Panc1 (cell line): Measurements from ENCODE around the gene SULF2. TPM values are rescaled to one million over a fixed set of nuclear protein-coding genes. Genes with fewer than 3 reads are reported as not detected.

Source experiments
- ATAC-seq: fragments of 200-7000 bp; cut with Tn5 transposase; 2 replicates; pipeline ENCODE4 v1.9.1; 2020; ENCODE audit warnings: mild to moderate bottlenecking, moderate library complexity
- BruUV-seq: library from RNA; stranded (reverse); fragments of 400-500 nt; replicated peaks from 2 replicates; lab custom pipeline; 2021; lab: Mats Ljungman, UMichigan
- CTCF ChIA-PET: fragments of 300-600 bp; sonication (Branson Sonifier 250); formaldehyde crosslinking; loops from one replicate; lab custom pipeline; 2022; ENCODE audit warnings: antibody characterized with exemption; lab: Charles Lee
- POLR2A ChIA-PET: fragments of 300-600 bp; sonication (Branson Sonifier 250); formaldehyde crosslinking; loops from one replicate; lab custom pipeline; 2022; ENCODE audit warnings: antibody characterized with exemption; lab: Charles Lee
- DNase-seq: peaks from one replicate; pipeline ENCODE4 v3.0.0-alpha.2; 2010; ENCODE audit warnings: low read depth, low spot score
- H3K27ac ChIP-seq: 2 replicates; pipeline ENCODE4 v1.5.1; 2011; ENCODE audit warnings: mild to moderate bottlenecking, low read length, inconsistent platforms
- H3K27me3 ChIP-seq: fragments of 200-500 bp; sonication (Bioruptor generic); 2 replicates; pipeline ENCODE4 v1.6.0; 2014; ENCODE audit warnings: low read length, inconsistent platforms; ENCODE audit not compliant: control insufficient read depth, insufficient read depth
- H3K36me3 ChIP-seq: fragments of 200-500 bp; sonication (Bioruptor generic); 2 replicates; pipeline ENCODE4 v1.5.1; 2014; ENCODE audit warnings: inconsistent platforms, mild to moderate bottlenecking, low read length, moderate library complexity; ENCODE audit not compliant: control insufficient read depth, insufficient read depth
- H3K4me1 ChIP-seq: 2 replicates; pipeline ENCODE4 v1.5.1; 2011; ENCODE audit warnings: inconsistent platforms, mild to moderate bottlenecking, low read length, moderate library complexity; ENCODE audit not compliant: control insufficient read depth, insufficient read depth
- H3K4me3 ChIP-seq, 2 experiments: 2 replicates each; pipeline ENCODE4 v1.5.1; 2011 to 2012; ENCODE audit warnings: low read depth in 2 of 2, low read length in 2 of 2, mild to moderate bottlenecking in 2 of 2, inconsistent platforms in 1 of 2, moderate library complexity in 1 of 2
- H3K9me3 ChIP-seq: fragments of 200-500 bp; sonication (Bioruptor generic); 2 replicates; pipeline ENCODE4 v1.5.1; 2014; ENCODE audit warnings: low read depth, mild to moderate bottlenecking, inconsistent platforms, low read length, moderate library complexity; ENCODE audit not compliant: control insufficient read depth, insufficient read depth
- POLR2AphosphoS5 ChIP-seq: IDR thresholded peaks from 2 replicates; pipeline ENCODE4 v1.6.1; 2012; ENCODE audit warnings: mild to moderate bottlenecking, low read depth, low read length, moderate library complexity
- REST ChIP-seq, 2 experiments: IDR thresholded peaks; 2 replicates each; pipeline ENCODE4 v1.6.1; 2011 to 2012; ENCODE audit warnings: low read depth in 2 of 2, control low read depth in 1 of 2, low read length in 1 of 2, mild to moderate bottlenecking in 1 of 2, moderate library complexity in 1 of 2; ENCODE audit not compliant: insufficient read depth in 1 of 2
- SIN3A ChIP-seq: IDR thresholded peaks from 2 replicates; pipeline ENCODE4 v1.6.1; 2012; ENCODE audit warnings: low read depth, mild to moderate bottlenecking, low read length, moderate library complexity, borderline replicate concordance; ENCODE audit not compliant: insufficient read depth
- TCF7L2 ChIP-seq: IDR thresholded peaks from 2 replicates; pipeline ENCODE4 v1.6.1; 2011; ENCODE audit warnings: mild to moderate bottlenecking, low read depth, low read length, inconsistent platforms
- in situ Hi-C: cut with HindIII; loops from 2 replicates; pipeline ENCODE4 v1.10.0; 2016; ENCODE audit warnings: low sequenced_read_pairs, low pct_unique_long_range_greater_than_20kb
- intact Hi-C: fragments of 100-400 bp; cut with micrococcal nuclease; formaldehyde crosslinking; loops from one replicate; pipeline ENCODE4 v1.10.0; 2022; ENCODE audit not compliant: unreplicated experiment
- total RNA-seq: library from RNA; stranded (reverse); gene quantifications from one replicate; pipeline ENCODE4 v1.2.1, GENCODE V29; 2021; ENCODE audit not compliant: unreplicated experiment
- TF ChIP-seq, protein P1 (sequence below): fragments of 450-650 bp; IDR thresholded peaks from 2 replicates; pipeline ENCODE4 v1.5.1; 2017; ENCODE audit warnings: mild to moderate bottlenecking

Gene SULF2
- total RNA-seq, 1 experiment from 2014 or later = 1.4 TPM

- ChIA-PET POLR2A (no interaction called here), CTCF (no interaction called here)
- Histone ChIP-seq H3K27me3 (no peaks in the 10 kb centered on the region), H3K4me1 (peaks cover 3% of the 10 kb centered on the region; the same call in 1 of the 2 replicates), H3K27ac (no peak overlapping the region), H3K36me3 (no peaks in the 10 kb centered on the region), H3K4me3 (no peak overlapping the region), H3K9me3 (no peaks in the 10 kb centered on the region)
- ATAC-seq (no peak), DNase-seq (no peak)
- TF ChIP-seq POLR2AphosphoS5 (no peak), REST (IDR thresholded peaks at IDR 0.05; ENCODE audit: insufficient read depth in 1 of 2, low read depth in 2 of 2, low read length in 1 of 2) (no peak), TCF7L2 (no peak), SIN3A (no peak)
- TF ChIP-seq, protein P1, sequence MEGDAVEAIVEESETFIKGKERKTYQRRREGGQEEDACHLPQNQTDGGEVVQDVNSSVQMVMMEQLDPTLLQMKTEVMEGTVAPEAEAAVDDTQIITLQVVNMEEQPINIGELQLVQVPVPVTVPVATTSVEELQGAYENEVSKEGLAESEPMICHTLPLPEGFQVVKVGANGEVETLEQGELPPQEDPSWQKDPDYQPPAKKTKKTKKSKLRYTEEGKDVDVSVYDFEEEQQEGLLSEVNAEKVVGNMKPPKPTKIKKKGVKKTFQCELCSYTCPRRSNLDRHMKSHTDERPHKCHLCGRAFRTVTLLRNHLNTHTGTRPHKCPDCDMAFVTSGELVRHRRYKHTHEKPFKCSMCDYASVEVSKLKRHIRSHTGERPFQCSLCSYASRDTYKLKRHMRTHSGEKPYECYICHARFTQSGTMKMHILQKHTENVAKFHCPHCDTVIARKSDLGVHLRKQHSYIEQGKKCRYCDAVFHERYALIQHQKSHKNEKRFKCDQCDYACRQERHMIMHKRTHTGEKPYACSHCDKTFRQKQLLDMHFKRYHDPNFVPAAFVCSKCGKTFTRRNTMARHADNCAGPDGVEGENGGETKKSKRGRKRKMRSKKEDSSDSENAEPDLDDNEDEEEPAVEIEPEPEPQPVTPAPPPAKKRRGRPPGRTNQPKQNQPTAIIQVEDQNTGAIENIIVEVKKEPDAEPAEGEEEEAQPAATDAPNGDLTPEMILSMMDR = no peak
- in situ Hi-C loops (no loop called here), intact Hi-C loops (no loop called here)
- no TSS peak for BruUV-seq
Observed at GRCh38 chr20:47666304-47666703, 119.0 kb downstream of the SULF2 start.

DNA sequence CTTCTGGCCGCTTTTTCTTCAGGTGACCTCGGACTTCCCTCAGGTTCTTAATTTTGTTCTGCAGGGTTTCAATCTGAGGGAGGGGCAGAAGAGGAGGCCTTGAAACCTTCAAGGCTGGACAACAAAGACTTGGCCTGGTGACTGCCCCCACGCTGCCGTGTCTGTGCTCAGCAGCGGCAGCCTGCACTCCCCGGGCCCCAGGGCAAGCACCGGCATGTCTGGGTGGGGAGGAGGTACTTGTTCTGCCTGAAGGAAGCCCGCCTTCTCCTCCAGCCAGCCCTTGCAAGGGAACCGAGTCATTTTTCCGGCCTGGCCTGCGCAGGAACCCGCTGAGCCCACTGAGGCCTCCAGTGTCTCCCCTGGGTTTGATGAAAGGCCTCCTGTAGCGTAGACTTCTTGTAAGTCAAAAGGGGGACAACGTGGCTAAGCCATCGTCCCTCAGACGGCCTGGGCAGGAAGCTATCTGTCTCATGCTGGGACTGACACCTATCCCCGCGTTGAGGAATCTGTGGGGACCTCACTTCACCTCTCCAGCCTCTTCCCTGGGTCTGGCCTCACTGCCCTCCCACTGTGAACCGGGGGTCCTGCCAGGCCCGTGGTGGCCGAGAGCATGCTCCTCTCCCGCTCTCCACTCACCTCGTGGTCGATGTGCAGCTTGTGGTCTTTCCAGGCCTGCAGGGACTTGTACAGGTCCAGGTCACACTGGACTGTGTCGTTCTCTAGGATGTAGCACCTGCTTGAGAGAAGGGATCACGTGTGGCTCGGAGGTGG is 119.9 kb downstream of the SULF2 start:
- ChIA-PET CTCF (no interaction called here), POLR2A (no interaction called here)
- intact Hi-C loops = no loop called here
- Histone ChIP-seq H3K4me3 (no peak overlapping the region), H3K9me3 (no peaks in the 10 kb centered on the region), H3K36me3 (no peaks in the 10 kb centered on the region), H3K27me3 (no peaks in the 10 kb centered on the region), H3K4me1 (peaks cover 3% of the 10 kb centered on the region; the same call in 1 of the 2 replicates), H3K27ac (no peak overlapping the region)
- TF ChIP-seq TCF7L2 = no peak
- no peak for TF ChIP-seq SIN3A
- TF ChIP-seq REST (IDR thresholded peaks at IDR 0.05; ENCODE audit: insufficient read depth in 1 of 2, low read depth in 2 of 2, low read length in 1 of 2) = no peak
- no peak for TF ChIP-seq POLR2AphosphoS5
- TF ChIP-seq, protein P1 = no peak
- no TSS peak for BruUV-seq
- in situ Hi-C loops = no loop called here
- ATAC-seq (no peak), DNase-seq (no peak)
